Activated naive CD8-positive, alpha-beta T cell treated with anti-CD3 and anti-CD28 coated beads, Interleukin-2, amount 50 U/mL, for 16 hours (primary cell): ENCODE data around the gene ACAP3.
"Not testable (repeated sequence)": the region's sequence is repeated elsewhere in the genome, so short reads cannot be mapped to it uniquely, and the experiment has no call there.

ENCODE experiments used
- DNase-seq: peaks from one replicate; pipeline ENCODE4 v3.0.0-alpha.2; 2020; ENCODE audit warnings: low read depth, low spot score

ACAP3 gene

DNA sequence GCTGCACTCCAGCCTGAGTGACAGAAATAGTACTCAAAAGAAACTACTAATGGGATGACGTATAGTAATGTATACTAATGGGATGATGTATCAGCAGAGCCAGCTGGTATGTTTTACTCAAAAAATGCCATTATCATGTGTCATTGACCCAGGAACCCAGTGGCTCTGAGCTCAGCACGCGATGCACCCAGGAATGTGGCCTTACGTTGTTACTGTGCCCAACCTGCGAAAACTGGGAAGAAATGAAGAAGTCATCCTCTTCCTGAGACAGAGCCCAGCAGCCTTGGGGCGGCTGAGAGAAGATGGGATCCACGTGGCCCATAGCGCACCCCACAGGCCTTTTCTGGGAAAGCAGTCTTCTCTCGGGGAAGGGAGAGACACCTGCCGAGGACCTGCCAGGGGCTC lies 42.9 kb downstream of the ACAP3 start:
- no peak for DNase-seq

DNA sequence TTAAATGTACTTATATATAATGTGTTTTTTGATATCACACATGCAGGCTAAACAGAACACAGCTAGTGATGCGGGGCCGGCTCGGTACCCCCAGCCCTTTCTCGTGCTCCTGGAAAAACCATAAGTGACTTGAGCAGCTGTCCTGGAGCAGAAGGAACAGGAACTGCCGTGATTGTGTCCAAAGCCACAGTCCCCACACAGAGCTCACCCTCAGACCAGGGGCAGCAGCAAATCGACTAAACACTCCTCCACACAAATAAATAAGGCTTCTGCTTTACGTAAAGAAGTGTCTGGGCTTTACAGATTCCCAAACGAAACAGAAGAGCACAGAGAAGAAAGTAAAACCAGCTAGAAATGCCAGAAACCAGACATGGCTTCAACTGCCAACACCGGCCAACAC lies 43.7 kb downstream of the ACAP3 start:
- no peak for DNase-seq

DNA sequence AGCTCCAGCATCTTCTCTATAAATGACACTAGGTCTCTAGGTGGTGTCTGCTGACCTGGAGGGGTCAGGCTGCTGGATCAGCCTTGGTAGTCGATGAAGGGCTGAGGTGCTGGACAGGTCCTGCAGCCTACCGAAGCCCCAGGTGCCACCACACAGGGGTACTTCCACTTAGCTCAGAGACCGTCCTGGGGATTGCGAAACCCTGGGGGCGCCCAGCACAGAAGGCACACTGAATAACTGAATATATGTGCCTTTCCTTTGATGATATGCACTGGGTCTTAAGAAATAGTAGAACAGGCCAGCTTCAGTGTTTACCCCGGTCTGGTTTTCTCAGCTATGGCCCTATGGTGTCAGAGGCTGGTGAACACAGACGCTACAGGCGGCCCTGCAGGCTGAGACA lies 45.0 kb downstream of the ACAP3 start:
- DNase-seq = no peak

DNA sequence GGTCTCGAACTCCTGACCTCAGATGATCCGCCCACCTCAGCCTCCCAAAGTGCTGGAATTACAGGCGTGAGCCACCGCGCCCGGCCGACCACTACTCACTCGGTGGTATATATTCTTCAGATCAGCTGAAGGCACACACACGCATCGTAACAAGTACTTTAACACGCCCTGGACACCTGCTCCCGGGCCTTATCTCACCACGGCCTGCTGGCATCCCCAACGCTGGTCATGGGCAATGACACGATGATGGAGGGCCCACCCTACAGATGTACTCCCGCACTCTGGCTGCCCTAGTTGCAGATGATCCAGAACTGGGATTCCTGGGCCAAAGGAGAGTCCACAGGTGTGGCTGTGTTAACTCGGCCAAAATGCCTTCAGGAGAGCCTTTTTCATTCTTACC lies 45.7 kb downstream of the ACAP3 start:
- no peak for DNase-seq

DNA sequence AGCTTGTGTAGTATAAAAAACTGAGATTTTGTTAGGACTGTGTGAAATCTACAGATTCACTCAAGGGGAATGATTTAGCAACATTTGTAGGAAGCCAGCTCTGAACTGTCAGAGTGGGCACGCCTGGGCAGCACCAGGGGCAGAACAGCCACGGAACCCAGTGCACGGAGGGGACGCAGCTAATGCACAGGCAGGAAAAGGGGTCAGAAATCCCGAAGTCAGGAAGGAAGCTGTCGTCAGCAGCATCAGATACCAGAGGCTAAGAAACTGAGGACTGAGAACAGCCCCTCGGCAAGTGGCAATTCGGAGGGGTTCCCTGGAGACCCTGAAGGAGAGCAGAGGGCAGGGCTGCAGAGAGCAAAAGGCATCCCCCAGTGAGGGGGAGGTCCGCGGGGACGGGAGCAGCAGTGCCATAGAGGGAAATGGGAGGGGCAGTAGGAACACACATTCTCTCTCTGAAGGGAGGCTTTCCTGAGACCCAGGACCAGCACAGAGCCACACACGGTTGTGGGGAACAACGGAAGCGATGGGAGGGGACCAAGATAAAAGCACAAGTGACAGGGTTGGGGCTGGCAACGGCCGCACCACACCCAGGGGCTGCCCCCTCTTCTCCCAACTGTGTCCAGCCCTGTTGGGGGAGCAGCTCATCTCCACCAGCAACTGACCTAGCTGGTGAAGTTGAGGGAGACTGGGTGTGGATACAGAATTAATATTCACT lies 46.7 kb downstream of the ACAP3 start:
- DNase-seq = no peak

DNA sequence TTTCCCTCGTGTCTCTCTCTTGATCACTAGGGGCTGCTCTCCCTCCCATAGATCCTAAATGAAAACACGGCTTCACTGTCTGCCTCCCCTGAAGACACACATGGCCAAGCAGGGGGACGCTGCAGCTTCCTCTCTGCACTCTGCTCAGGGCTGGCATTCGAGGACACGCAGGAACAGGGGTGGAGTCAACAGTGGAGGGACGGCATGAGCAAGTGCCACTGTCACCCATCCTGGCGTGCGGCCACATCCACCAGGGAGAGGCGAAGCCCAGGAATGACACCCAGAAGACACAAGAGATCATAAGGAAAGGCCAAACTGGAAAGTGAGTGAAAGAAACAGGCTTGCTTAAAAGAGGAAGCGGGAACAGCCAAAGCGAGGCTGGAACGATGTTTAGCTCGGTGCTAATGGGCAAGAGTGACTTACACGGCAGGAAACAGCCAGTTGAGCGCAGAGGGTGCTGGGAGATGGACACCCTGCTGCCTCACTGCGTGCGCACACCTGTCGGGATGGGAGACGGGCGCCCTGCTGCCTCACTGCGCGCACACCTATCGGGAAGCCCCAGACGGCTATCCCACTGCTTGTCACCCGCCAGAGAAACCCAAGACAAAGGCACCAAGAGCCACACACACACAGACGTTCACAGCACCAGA lies 47.7 kb downstream of the ACAP3 start:
- no peak for DNase-seq

DNA sequence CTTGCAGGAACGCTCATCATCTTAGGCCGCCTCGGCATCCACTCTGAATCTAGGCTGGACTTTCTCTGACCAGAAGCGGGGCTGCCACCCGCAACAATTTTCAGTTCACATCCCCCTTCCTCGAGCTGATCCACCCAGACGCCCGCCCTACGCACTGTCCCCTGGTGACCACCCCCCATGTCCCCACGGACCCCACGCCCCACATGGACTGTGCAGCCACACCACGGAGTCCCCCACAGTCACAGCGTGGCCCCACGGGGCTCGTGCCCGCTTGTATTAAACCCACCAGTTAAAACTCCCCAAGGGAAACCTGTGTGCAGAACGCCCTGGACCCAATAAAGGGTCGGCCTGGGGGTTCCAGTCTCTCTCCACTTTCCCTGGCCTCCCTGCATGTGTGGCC lies 48.2 kb downstream of the ACAP3 start:
- DNase-seq = no peak

DNA sequence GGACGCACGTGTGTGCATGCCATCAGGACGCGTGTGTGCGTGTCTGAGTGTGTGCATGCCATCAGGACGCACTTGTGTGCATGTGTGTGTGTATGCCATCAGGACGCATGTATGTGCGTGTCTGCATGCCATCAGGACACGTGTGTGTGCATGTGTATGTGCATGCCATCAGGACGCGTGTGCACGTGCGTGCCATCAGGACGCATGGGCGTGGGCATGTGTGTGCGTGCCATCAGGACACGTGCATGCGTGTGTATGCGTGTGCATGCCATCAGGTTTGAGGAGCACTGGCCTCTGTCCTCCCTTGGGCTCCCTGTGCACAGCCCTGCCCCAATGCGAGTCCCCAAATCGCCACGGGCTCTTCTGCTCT lies 48.6 kb downstream of the ACAP3 start:
- no peak for DNase-seq

DNA sequence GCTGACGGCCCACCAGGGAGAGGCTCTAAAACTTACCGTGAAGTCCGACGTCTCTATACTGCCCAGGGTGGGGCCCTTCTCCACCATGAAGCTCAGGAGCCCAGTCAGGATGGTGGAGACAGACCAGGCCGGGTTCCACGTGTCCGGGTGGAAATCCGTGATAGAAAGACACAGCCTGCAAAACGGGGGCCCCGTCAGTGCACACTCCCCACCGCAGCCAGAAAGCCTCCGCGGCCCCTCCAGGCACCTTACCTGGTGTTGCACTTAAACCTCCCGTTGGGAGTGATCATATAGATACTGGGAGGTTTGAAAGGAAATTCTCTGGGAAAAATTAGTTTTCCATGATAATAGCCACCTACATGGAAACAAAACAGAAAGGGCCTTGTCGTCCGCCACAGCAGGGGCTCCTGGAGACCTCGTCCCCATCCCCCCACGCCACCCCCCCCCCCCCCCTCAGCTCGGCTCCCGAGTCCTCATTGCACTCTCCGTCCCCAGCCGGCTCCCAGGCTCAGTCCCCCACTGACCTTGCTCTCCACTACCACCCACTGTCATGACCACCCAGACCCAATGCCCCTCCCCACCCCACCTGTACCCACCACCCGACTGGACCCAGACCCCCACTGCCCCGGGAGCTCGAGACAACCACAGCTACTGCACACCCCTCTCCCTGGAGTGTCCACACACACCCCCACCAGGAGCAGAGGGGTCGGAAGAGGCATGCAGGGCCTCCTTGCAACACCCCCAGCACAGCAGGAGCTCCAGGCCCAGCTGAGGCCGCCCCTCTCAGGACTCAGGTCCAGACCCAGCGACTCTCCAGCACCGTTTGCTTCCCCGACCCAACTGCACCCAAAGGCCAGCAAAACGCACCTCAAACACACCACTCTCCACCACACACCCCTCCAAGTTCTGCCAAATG lies 50.5 kb downstream of the ACAP3 start:
- no peak for DNase-seq

DNA sequence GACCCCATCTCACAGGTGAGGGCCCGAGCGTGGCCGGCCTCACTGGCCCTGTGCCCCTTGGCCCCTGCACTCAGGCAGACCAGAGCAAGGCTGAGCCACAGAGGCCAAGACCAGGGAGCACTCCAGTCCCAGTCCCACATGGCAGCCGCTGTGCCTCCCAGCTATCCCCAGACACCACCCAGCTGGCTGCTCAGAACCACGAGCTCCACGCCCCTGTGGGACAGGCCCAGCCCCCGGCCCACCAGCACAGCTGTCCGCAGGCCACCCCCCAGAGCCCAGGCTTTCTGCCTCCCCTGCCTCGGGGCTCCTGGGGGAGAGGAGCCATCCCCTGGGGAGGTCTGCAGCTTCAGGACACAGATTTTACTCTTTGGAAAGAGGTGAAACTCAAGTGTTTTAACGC lies 52.1 kb downstream of the ACAP3 start:
- no peak for DNase-seq

DNA sequence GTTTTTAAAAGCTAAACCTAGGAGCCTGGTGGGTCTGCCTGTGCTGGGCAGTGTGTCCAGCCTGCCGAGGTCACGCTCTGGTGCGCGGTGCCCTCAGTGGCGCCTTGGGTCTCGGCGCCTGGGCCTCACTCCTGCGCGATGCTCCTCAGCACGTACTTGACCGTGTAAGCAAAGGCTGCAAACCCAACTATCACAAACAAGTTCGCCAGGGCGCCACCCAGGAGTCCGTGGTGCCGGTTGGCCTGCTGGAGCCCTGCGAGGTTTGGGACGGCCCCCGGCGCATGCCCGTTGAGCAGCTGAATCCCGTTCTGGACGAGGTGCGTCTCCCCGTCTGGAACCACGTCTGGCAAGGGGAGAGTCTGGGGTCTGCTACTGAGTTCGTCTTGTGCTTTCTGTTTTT lies 52.7 kb downstream of the ACAP3 start:
- DNase-seq = no peak

DNA sequence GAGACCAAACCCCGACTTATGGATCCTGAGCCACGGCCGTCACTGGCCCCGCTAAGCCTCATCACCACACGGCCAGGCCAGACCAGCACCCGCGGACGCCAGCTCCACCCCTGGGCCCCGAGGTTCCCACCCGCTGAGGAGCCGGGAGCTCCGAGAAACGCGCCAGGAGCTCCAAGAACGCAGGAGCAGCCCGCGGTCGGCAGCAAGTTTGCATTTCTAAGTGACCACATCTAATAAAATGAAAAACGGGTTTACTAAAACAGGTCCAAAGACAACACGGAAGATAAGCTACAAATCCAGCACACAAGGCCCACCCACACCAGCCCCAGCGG lies 53.1 kb downstream of the ACAP3 start:
- no peak for DNase-seq

DNA sequence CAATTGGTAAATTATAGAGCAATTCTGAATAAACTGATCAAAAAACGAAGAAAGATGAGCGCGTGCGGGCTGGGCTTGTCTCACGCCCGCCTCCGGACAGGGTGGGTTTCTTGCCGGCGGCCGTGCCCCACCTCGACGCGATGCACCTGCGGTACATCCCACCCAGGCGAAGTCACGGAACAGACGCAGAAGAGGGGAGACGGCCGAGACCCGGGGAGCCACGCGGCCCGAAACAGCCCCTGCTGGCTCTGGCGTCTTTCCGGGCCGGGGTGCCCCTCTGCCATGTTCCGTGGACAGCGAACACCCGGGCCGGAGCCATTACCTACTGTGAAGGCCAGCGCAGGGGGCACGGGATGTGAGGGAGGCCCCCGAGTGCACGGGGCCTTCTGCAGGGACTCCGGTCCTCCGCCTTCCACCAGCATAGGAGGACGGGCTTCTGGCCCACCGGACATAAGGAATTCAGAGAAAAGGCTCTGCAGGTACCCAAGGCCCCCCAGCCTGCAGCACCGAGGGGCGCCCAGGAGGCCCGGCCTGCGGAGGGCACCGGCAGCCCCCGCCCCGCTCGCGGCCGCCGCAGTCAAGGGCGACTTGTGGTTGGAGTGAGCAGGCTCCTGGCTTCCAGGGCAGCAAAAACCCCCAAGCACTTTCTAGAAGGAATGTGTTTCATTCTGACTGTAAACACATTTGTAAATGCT lies 53.6 kb downstream of the ACAP3 start:
- no peak for DNase-seq

DNA sequence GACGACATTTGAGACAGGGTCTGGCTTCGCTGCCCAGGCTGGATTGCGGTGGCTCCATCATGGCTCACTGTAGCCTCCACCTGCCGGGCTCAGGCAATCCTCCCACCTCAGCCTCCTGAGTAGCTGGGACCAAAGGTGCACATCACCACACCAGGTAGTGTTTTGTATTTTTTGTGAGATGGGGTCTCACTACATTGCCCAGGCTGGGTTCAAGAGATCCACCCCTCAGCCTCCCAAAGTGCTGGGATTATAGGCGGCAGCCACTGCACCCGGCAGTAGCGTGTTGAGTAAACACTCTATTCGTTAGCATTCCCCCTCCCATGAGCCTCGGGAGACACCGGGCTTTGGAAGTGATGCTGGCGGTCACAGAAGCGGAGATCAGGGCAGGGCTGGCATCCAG lies 54.4 kb downstream of the ACAP3 start:
- no peak for DNase-seq

DNA sequence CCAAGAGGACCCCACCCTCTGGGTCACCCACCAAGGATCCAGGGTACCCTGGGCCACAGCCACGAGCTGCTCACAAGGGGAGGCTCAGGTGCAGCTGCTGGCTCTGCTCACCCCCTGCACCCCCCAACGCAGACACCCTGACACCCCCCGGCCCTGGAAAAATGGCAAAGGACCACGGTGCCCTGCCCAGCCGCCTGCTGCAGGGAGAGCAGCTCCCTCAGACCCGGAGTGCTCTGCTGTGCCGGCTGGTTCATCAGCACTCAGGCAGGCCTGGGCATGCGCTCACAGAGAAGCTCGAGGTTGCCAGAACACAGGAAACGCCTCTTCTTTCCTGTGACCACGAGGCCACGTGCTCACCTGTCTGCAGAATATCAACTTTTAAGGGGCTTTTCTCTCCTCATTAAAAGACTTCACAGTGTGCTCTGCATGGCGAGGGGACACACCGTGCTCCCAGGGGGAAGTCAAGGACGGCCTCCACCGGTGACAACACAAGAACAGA lies 56.9 kb downstream of the ACAP3 start:
- peak; percentile 31 for DNase-seq

DNA sequence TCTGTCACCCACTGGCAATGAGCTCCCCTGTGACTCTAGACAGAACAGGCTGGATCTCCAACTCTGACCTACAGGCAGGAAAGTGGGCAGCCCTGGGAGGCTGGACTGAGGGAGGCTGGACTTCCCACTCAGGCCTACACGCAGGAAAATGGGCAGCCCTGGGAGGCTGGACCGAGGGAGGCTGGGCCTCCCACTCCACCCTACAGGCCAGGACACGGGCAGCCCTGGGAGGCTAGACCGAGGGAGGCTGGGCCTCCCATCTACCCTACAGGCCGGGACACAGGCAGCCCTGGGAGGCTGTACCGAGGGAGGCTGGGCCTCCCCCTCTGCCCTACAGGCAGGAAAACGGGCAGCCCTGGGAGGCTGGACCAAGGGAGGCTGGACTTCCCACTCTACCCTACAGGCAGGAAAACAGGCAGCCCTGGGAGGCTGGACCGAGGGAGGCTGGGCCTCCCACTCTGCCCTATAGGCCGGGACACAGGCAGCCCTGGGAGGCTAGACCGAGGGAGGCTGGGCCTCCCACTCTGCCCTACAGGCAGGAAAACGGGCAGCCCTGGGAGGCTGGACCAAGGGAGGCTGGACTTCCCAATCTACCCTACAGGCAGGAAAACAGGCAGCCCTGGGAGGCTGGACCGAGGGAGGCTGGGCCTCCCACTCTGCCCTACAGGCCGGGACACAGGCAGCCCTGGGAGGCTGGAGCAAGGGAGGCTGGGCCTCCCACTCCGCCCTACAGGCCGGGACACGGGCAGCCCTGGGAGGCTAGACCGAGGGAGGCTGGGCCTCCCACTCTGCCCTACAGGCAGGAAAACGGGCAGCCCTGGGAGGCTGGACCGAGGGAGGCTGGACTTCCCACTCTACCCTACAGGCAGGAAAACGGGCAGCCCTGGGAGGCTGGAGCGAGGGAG lies 59.5 kb downstream of the ACAP3 start:
- DNase-seq = not testable (repeated sequence)

DNA sequence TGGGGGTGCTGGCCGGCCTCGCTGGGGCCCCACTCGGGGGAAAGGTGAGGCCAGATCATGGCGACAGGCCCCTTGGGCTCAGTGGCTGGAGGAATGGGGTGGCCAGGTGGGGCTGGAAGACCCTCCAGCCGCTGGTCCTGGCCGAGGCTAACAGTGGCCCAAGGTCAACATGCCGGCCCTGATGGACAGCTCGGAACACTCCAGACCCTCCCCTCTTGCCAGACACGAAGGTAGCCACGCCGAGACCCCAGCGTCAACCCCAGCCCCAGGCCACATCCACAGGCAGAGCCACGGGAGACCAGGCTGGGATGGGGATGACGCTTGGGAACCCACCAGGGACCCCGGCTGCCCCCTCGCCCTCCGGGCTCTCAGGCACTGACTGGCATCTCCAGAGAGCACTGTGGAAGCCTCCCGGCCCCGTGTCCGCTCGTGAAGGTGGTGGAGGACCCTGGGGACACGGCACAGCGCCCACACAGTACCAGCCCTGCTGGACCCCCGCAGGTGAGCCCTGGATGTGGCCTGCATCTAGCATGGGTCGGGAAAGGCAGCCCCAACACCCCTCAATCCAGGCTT lies 60.3 kb downstream of the ACAP3 start:
- no peak for DNase-seq

DNA sequence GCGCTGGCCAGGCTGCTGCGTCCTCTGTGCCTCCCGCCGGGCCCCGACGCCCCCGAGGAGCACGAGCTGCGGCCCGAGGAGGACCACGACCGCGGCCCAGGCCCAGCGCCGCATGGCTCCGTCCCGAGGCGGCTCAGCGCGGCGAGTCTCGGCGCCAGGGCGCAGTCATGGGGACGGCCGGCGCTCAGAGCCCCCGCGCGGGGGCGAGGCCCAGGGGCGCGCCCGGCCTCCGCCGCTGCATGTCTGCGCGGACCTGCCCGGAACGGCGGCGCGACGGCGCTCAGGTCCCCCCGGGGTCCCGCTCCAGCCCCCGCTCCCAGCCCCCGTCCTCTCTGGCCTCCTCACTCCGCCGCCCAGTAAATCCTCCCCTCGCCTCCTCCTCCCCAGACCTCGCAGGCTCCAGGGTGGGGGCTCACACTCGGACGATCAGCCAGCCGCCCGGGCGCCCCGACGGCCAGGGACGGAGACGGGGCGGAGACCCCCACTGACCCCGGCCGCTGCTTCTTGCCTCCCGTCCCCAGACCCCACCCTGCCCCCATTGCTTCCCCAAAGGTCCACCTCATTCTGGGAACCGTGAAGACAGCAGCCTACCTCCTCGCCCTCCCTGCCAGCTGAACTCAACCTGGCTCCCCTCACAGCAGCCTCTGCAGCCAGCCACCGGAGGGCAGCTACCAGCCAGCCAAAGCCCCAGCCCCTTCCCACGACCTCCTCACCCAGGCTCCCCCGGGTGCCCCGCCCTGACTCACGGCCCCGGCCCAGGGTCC lies 61.0 kb downstream of the ACAP3 start, which contains the start of gene C1QTNF12:
C1QTNF12 (minus strand) TSS at position 146 of the 764 bp plus-strand sequence; CDS start at position 114, 32 bp downstream.
- no peak for DNase-seq

DNA sequence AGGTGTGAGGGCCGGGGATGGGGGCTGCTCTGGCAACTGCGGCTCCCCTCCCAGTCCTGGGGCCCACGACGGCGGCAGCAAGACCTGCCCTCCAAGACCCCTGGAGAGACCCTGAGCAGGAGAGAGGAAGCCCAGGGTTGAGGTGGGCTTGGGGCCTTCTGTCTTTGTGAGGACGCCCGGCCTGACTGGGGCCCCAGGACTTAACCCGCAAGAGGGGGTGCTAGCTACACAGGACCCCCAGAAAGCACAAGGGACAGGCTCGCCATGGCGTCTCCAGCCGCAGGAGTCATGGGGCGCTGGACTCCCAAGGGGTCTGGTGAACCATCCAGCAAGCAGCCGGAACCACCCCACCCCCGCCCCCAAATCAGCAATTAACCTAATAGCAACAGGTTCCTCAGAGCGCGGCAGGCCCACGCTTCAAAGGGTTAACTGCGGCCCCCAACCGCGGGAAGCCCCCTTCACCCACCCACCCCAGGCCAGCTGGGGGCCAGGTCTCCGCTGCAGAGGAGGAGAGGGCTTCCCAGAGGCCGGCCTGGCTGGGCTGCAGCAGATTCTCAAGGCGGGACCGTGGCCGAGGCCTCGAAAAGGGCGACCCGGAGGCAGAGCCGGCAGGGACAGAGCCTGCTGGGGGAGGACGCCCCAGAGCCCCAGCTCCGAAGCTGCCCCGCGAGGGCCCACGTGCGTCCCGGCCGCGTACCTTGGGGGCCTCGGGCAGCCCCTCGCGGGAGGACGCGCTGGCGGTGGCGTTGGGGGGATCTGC lies 61.7 kb downstream of the ACAP3 start:
- DNase-seq = no peak
